HepG2 (cell line): Measurements from ENCODE around the gene PTK7. TPM values are rescaled to one million over a fixed set of nuclear protein-coding genes. Genes with fewer than 3 reads are reported as not detected.

ENCODE experiments used
- ARID4A ChIP-seq: sonication (generic); formaldehyde crosslinking; IDR thresholded peaks from 2 replicates; pipeline ENCODE4 v1.5.0; 2020; ENCODE audit warnings: mild to moderate bottlenecking, missing genetic modification reagents, borderline replicate concordance
- BATF2 ChIP-seq: sonication (generic); formaldehyde crosslinking; IDR thresholded peaks from 2 replicates; pipeline ENCODE4 v1.8.0; 2022; ENCODE audit warnings: mild to moderate bottlenecking, missing genetic modification reagents, moderate library complexity
- CCAR2 ChIP-seq: fragments of 200-400 bp; formaldehyde crosslinking; optimal IDR thresholded peaks from 2 replicates; pipeline ENCODE3; 2018; ENCODE audit warnings: low read depth, mild to moderate bottlenecking, low read length, moderate library complexity
- CEBPB ChIP-seq: IDR thresholded peaks from 2 replicates; pipeline ENCODE4 v1.6.1; 2011; ENCODE audit warnings: low read depth, low read length, improper control_type of control experiment, borderline replicate concordance
- CENPBD1 ChIP-seq: sonication (generic); formaldehyde crosslinking; IDR thresholded peaks from 2 replicates; pipeline ENCODE4 v1.8.0; 2022; ENCODE audit warnings: missing genetic modification reagents, low read depth, mild to moderate bottlenecking, borderline replicate concordance
- FOSL2 ChIP-seq: sonication (generic); formaldehyde crosslinking; IDR thresholded peaks from 2 replicates; pipeline ENCODE4 v1.4.0; 2020; ENCODE audit warnings: missing genetic modification reagents
- HDAC6 ChIP-seq: fragments of 200-600 bp; sonication (generic); IDR thresholded peaks from 2 replicates; pipeline ENCODE4 v1.7.0; 2017; ENCODE audit warnings: mild to moderate bottlenecking, antibody characterized with exemption, low read length, low read depth
- JUNB ChIP-seq: sonication (generic); formaldehyde crosslinking; IDR thresholded peaks from 2 replicates; pipeline ENCODE4 v1.8.0; 2022; ENCODE audit warnings: missing genetic modification reagents, mild to moderate bottlenecking, borderline replicate concordance
- KDM6A ChIP-seq: IDR thresholded peaks from 2 replicates; pipeline ENCODE4 v1.6.1; 2016; ENCODE audit warnings: low read depth
- MAZ ChIP-seq, 2 experiments: sonication (generic) in 1 of 2; formaldehyde crosslinking in 1 of 2; IDR thresholded peaks; 2 replicates each; pipeline versions ENCODE4 v1.5.0 to v1.6.1; 2012 to 2020; ENCODE audit warnings: low read depth in 2 of 2, mild to moderate bottlenecking in 2 of 2, borderline replicate concordance in 1 of 2, improper control_type of control experiment in 1 of 2, low read length in 1 of 2, missing genetic modification reagents in 1 of 2, moderate library complexity in 1 of 2
- NFYC ChIP-seq: IDR thresholded peaks from 2 replicates; pipeline ENCODE4 v1.6.1; 2016; ENCODE audit warnings: missing genetic modification reagents, missing compliant biosample characterization
- PAXIP1 ChIP-seq: sonication (generic); formaldehyde crosslinking; conservative IDR thresholded peaks from 2 replicates; pipeline ENCODE4 v1.4.0; 2020; ENCODE audit warnings: mild to moderate bottlenecking, missing genetic modification reagents, moderate library complexity
- SRF ChIP-seq: IDR thresholded peaks from 2 replicates; pipeline ENCODE4 v1.6.1; 2011; ENCODE audit warnings: mild to moderate bottlenecking, low read depth, low read length, moderate library complexity
- TMF1 ChIP-seq: sonication (generic); formaldehyde crosslinking; IDR thresholded peaks from 2 replicates; pipeline ENCODE4 v1.8.1; 2022; ENCODE audit warnings: low read depth, missing genetic modification reagents
- ZBTB37 ChIP-seq: sonication (generic); formaldehyde crosslinking; IDR thresholded peaks from 2 replicates; pipeline ENCODE4 v1.4.0; 2020; ENCODE audit warnings: mild to moderate bottlenecking, missing genetic modification reagents
- ZBTB8A ChIP-seq: sonication (generic); formaldehyde crosslinking; IDR thresholded peaks from 2 replicates; pipeline ENCODE4 v1.4.0; 2020; ENCODE audit warnings: mild to moderate bottlenecking, low read depth, missing genetic modification reagents, borderline replicate concordance
- ZNF253 ChIP-seq: sonication (generic); formaldehyde crosslinking; IDR thresholded peaks from 2 replicates; pipeline ENCODE4 v1.8.0; 2022; ENCODE audit warnings: mild to moderate bottlenecking, missing genetic modification reagents, borderline replicate concordance
- ZNF331 ChIP-seq: sonication (generic); formaldehyde crosslinking; IDR thresholded peaks from 2 replicates; pipeline ENCODE4 v1.4.0; 2020; ENCODE audit warnings: missing genetic modification reagents
- ZNF484 ChIP-seq: sonication (generic); formaldehyde crosslinking; IDR thresholded peaks from 2 replicates; pipeline ENCODE4 v1.5.1; 2020; ENCODE audit warnings: mild to moderate bottlenecking, low read depth, missing genetic modification reagents, borderline replicate concordance
- ZNF850 ChIP-seq: sonication (generic); formaldehyde crosslinking; conservative IDR thresholded peaks from 2 replicates; pipeline ENCODE4 v1.9.0; 2021; ENCODE audit warnings: mild to moderate bottlenecking, missing genetic modification reagents
- polyA plus RNA-seq, 8 experiments: library from polyadenylated mRNA; depleted of rRNA in 3 of 8; stranded (reverse) in 7 of 8; unstranded in 1 of 8; fragments of >200 nt; fragmentation: Illumina TruSeq in 4 of 8; extraction: Trizol in 4 of 8; gene quantifications; 2 replicates each; pipeline versions ENCODE4 v1.2.1 to v1.2.3, GENCODE V29; 2011 to 2016; ENCODE audit warnings: low read depth in 4 of 8, missing spikeins in 1 of 8, mixed read lengths in 1 of 8; ENCODE audit not compliant: insufficient read depth in 1 of 8
- total RNA-seq, 5 experiments: library from RNA; depleted of rRNA; stranded (reverse); fragments of >200 nt; fragmentation: Illumina TruSeq; extraction: Trizol; gene quantifications; 2 replicates each; pipeline ENCODE4 v1.2.3, GENCODE V29; 2016; ENCODE audit warnings: low read depth in 1 of 5

PTK7 gene
- total and polyA plus RNA-seq, 2 of the 13 experiments (the other 11 are each of a cell fraction or from before 2014, with no cell fraction given): 98.5 to 99.8 TPM

GRCh38 chr6:43171707-43172103 is 95.6 kb downstream of the PTK7 start (continued):
- TF ChIP-seq JUNB (CRISPR knock-in tag) (no peak), HDAC6 (no peak), ZNF484 (no peak), ZBTB8A (CRISPR knock-in tag) (no peak), TMF1 (CRISPR knock-in tag) (0 out of 2 replicates have a peak, but pooled peaks have one; percentile 37), ZNF253 (CRISPR knock-in tag) (no peak), ZNF850 (CRISPR knock-in tag) (no peak), FOSL2 (CRISPR knock-in tag) (no peak), CCAR2 (no peak), ARID4A (no peak), NFYC (CRISPR knock-in tag) (no peak), PAXIP1 (CRISPR knock-in tag) (no peak), ZNF331 (CRISPR knock-in tag) (no peak), CENPBD1 (no peak), BATF2 (CRISPR knock-in tag) (no peak; the same call in 1 of the 2 replicates), SRF (no peak), CEBPB (no peak), ZBTB37 (no peak), MAZ (IDR thresholded peaks at IDR 0.05; ENCODE audit: borderline replicate concordance, low read depth, low read length) (no peak), MAZ (CRISPR knock-in tag; IDR thresholded peaks at IDR 0.05; ENCODE audit: low read depth) (no peak), KDM6A (CRISPR knock-in tag) (no peak)
